MM.1S (cell line): ENCODE measurements around the gene RASGRP4.

Experiments
- CTCF ChIP-seq: fragments of 300-600 bp; sonication (generic); IDR thresholded peaks from 2 replicates; pipeline ENCODE4 v1.5.1; 2016; ENCODE audit warnings: antibody characterized with exemption, low read length, mixed read lengths
- EZH2 ChIP-seq: fragments of 300-600 bp; sonication (generic); optimal IDR thresholded peaks from 2 replicates; pipeline ENCODE3; 2017; ENCODE audit warnings: low read depth, mild to moderate bottlenecking, antibody characterized with exemption, low read length, mixed read lengths
- EZH2phosphoT487 ChIP-seq: fragments of 300-600 bp; sonication (generic); IDR thresholded peaks from 2 replicates; pipeline ENCODE4 v1.6.1; 2018; ENCODE audit warnings: antibody characterized with exemption, low read length

- TF ChIP-seq EZH2: no peak
- no peak for TF ChIP-seq EZH2phosphoT487
- TF ChIP-seq CTCF: no peak
Measured at GRCh38 chr19:38383184-38383583, 42.8 kb downstream of the RASGRP4 start.
